Measurements from ENCODE around the gene EXOC7.
"Not testable (repeated sequence)": the region's sequence is repeated elsewhere in the genome, so short reads cannot be mapped to it uniquely, and the experiment has no call there.

EXOC7 gene

GRCh38 chr17:76051561-76051960 is 52.0 kb downstream of the EXOC7 start:
- no peak overlapping the region for H3K4me3 ChIP-seq
- peak overlapping the region in 7 of 21 experiments; percentile 0 to 67 (median 37) for H3K27ac ChIP-seq

GRCh38 chr17:76050538-76051467 is 52.8 kb downstream of the EXOC7 start:
- Histone ChIP-seq H3K27ac (peak overlapping the region in 12 of 21 experiments; percentile 5 to 67 (median 29)), H3K4me3 (no peak overlapping the region)

GRCh38 chr17:76049836-76050537 is 53.6 kb downstream of the EXOC7 start:
- Histone ChIP-seq H3K27ac (peak overlapping the region in 4 of 21 experiments; percentile 5 to 42 (median 26)), H3K4me3 (no peak overlapping the region)

GRCh38 chr17:76049239-76049638 is 54.3 kb downstream of the EXOC7 start:
- no peak overlapping the region for H3K4me3 ChIP-seq
- no peak overlapping the region for H3K27ac ChIP-seq

GRCh38 chr17:76048711-76049110 is 54.9 kb downstream of the EXOC7 start:
- no peak overlapping the region for H3K4me3 ChIP-seq
- H3K27ac ChIP-seq: no peak overlapping the region

DNA sequence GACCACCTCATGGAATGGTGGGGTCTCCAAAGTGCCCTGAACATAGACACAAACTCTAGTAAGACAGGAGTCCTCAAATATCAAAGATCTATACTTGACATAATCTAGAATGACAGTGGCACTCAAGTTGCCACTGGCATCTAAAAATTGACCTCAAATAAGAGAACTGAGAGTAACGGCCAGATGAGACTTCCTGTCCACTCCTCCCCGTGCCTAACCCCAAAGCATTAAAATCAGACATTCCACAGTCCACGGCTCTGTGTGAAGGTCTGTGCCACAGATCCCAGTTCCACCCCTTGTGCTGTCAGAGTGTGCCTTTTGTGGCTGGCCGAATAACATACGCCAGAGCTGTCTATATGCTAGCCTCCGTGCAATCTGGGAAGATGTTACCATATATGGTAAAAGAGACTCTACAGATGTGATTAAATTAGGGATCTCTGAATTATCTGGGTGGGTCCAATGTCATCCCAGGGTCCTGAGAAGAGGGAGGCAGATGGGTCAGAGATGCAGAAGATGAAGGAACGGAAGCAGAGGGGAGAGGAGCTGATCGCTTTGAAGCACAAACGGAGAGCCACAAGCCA is 55.5 kb downstream of the EXOC7 start:
- H3K27ac ChIP-seq: no peak overlapping the region
- H3K4me3 ChIP-seq: no peak overlapping the region

GRCh38 chr17:76046064-76046463 is 57.5 kb downstream of the EXOC7 start:
- Histone ChIP-seq H3K27ac (peak overlapping the region in 1 of 21 experiments; percentile 3), H3K4me3 (no peak overlapping the region)

DNA sequence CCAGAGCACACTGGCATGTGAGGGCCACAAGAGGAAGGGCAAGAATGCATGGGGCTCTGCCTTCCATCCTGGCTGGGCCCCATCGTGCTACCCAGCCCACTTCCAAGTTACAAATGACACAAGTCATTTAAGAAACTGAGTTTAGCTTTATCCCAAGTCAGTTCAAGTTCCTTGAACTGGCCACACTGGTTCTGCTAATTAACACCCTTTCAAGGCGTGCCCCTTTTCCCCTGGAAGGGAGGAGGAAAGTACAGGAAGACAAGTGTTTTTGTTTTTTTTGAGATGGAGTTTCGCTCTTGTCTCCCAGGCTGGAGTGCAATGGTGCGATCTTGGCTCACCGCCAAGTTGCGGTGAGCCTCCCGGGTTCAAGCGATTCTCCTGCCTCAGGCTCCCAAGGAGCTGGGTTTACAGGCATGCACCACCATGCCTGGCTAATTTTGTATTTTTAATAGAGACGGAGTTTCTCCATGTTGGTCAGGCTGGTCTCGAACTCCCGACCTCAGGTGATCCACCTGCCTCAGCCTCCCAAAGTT is 59.0 kb downstream of the EXOC7 start:
- peak overlapping the region in 10 of 21 experiments; percentile 16 to 69 (median 48) for H3K27ac ChIP-seq
- H3K4me3 ChIP-seq: not testable (repeated sequence)

- not testable (repeated sequence) for H3K4me3 ChIP-seq
- peak overlapping the region in 1 of 21 experiments; percentile 69 for H3K27ac ChIP-seq
Measured at GRCh38 chr17:76042868-76043267, 60.7 kb downstream of the EXOC7 start.

- no peak overlapping the region for H3K4me3 ChIP-seq
- H3K27ac ChIP-seq: no peak overlapping the region
Measured at GRCh38 chr17:76040376-76040775, 63.2 kb downstream of the EXOC7 start.

- Histone ChIP-seq H3K27ac (no peak overlapping the region), H3K4me3 (no peak overlapping the region)
Measured at GRCh38 chr17:76039121-76039520, 64.5 kb downstream of the EXOC7 start.

DNA sequence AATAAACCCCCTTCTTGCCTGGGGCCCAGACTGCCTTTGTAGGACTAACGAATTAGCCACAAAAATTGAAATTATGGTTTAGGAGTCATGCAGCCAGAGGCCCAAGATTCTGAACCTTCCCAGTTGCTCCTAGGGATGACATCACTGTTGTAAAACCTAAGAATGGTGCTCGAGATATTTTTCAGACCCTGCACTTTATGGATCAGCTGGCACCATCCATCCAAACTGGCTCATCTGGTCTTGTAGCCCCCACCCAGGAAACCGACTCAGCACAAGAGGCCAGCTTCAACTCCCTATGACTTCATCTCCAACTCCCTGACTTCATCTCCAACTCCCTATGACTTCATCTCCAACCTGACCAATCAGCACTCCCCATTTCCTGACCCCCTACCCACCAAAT is 65.5 kb downstream of the EXOC7 start:
- H3K27ac ChIP-seq: no peak overlapping the region
- H3K4me3 ChIP-seq: no peak overlapping the region

DNA sequence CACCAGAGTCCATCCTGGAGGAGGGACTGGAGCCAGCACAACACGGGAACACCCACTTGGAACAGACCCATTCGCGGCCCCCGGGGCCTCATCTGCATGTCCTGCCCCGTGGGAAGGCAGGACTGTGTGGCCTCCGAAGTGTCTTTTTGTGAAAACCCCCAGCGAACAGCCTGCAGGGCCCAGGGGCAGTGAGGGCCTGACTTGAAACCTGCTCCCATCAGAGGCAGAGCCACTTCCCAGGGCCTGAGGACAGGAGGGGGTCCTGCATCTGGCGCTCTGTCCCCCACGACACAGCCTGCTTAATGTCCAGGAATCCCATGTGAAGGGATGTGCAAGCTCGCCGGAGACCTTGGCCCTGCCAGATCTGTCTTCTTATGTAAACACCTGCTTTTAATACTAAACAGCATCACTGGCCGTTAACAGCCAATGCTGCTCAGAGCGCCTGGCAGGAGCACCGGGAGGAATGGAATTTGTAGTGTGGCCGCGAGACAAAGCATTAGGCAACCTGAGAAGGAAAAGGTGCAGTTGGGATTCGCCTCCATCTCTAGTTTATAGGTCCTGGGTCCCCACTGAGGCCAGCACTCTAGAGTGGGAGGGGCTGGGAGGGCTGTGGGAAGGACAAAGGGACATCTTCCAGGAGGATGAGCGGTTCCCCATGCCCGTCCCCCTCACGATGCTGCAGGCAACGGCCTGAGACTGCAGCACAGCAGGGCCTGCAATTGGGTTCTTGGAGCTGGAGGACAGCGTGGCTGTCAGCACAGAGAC is 66.9 kb downstream of the EXOC7 start:
- Histone ChIP-seq H3K27ac (no peak overlapping the region), H3K4me3 (no peak overlapping the region)

DNA sequence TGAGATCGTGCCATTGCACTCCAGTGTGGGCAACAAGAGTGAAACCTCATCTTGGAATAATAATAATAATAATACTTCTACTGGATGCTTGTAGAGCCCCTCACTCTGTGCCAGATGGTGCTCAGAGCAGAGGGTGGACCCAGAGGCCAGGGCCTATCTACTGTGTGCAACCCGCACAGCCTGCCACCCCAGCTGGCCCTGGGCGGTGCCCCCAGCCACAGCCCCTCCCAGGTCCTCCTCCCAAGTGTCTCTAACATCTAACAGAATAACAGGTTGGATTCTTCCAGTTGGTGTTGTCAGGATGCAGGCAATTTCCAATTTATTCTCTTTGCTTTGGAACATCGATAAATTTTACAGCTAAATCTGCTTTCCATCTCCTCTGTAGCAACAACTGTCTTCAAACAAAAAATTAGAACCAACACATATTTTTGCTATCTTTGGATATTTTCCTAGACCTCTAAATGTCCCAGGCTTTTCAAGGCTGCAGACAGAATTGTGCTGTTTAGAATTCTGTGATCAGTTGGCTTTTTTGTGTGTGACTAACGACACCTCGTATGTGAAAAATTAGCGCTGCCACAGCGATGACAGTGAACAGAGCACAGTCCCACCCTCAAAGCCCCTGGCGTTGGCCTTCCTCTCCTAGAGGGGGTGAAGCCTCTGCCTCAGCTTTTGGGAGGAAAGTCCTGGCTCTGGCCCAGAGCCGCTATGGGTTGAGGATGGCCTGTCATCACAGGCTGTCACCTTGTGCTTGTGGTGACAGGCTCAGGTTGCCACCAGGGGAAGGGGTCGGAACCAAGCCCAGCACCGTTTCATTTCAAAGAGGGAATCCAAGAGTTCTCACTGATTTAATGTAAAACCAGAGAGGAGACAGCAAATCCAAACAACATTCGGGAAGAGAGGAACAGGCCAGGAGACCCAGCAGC is 68.9 kb downstream of the EXOC7 start:
- H3K27ac ChIP-seq: no peak overlapping the region
- H3K4me3 ChIP-seq: no peak overlapping the region

DNA sequence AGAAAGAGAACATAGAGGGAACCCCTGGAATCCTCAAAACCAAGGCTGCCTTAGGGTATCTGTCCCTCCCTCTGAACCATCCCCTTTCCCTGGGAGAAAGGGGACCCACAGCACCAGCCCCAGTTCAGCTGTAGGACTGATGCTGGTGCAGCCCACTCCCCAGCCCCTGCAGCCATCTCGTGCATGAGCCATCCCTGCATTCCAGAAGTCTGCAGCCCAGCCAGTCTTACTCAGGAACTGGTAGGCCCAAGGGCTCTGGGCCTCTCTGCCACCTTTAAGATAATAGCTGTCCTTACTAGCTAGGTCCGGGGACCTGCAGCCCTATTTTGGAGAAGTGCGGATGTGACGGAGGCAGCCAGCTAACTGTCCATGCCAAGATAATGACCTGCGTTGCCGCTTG is 70.4 kb downstream of the EXOC7 start:
- H3K27ac ChIP-seq: no peak overlapping the region

GRCh38 chr17:76032780-76033108 is 70.8 kb downstream of the EXOC7 start:
- Histone ChIP-seq H3K27ac (no peak overlapping the region), H3K4me3 (no peak overlapping the region)

More for the DNA sequence above, 70.4 kb downstream of the EXOC7 start:
- H3K4me3 ChIP-seq: no peak overlapping the region

GRCh38 chr17:76032073-76032779 is 71.4 kb downstream of the EXOC7 start:
- Histone ChIP-seq H3K27ac (no peak overlapping the region), H3K4me3 (no peak overlapping the region)
